IMR-90 (cell line): ENCODE results near the gene KCTD2. TPM values are rescaled to one million over a fixed set of nuclear protein-coding genes. Genes with fewer than 3 reads are reported as not detected.
A peak's percentile ranks its signal among the peaks of the same experiment; 100 is the strongest.

ENCODE experiments used
- ATAC-seq: fragments of 200-7000 bp; cut with Tn5 transposase; 2 replicates; pipeline ENCODE4 v1.9.1; 2020; ENCODE audit warnings: low read depth, mild to moderate bottlenecking, moderate library complexity
- BruUV-seq: library from RNA; stranded (reverse); fragments of 400-500 nt; replicated peaks from 2 replicates; lab custom pipeline; 2021; lab: Mats Ljungman, UMichigan
- CTCF ChIA-PET: fragments of 300-600 bp; formaldehyde crosslinking; extraction: SDS; loops from one replicate; lab custom pipeline; 2021; ENCODE audit warnings: antibody characterized with exemption; lab: Yijun Ruan, JAX
- POLR2A ChIA-PET: fragments of 300-600 bp; sonication (Branson Sonifier 250); formaldehyde crosslinking; loops from one replicate; lab custom pipeline; 2022; ENCODE audit warnings: antibody characterized with exemption; ENCODE audit not compliant: unreplicated experiment; lab: Charles Lee
- DNase-seq: peaks from one replicate; pipeline ENCODE4 v3.0.0; 2013
- H2AFZ ChIP-seq: replicated peaks from 2 replicates; pipeline ENCODE3; 2013; ENCODE audit warnings: low read length, mild to moderate bottlenecking; ENCODE audit not compliant: poor library complexity
- H2AK5ac ChIP-seq: 2 replicates; pipeline ENCODE4 v1.6.1; 2013; ENCODE audit warnings: low read depth, low read length, inconsistent platforms
- H2AK9ac ChIP-seq: replicated peaks from 2 replicates; pipeline ENCODE3; 2013; ENCODE audit warnings: mild to moderate bottlenecking, low read depth, low read length, moderate library complexity; ENCODE audit not compliant: poor library complexity
- H2BK120ac ChIP-seq: 2 replicates; pipeline ENCODE4 v1.6.1; 2013; ENCODE audit warnings: low read depth, low read length, inconsistent platforms
- H2BK15ac ChIP-seq: 3 replicates; pipeline ENCODE4 v1.6.1; 2013; ENCODE audit warnings: low read depth, low read length, inconsistent platforms
- H2BK20ac ChIP-seq: 2 replicates; pipeline ENCODE4 v1.6.1; 2013; ENCODE audit warnings: low read depth, mild to moderate bottlenecking, inconsistent platforms, low read length, moderate library complexity
- H2BK5ac ChIP-seq: 2 replicates; pipeline ENCODE4 v1.6.1; 2013; ENCODE audit warnings: mild to moderate bottlenecking, low read depth, low read length, inconsistent platforms; ENCODE audit not compliant: poor library complexity, severe bottlenecking
- H3K14ac ChIP-seq: replicated peaks from 2 replicates; pipeline ENCODE4 v1.6.1; 2013; ENCODE audit warnings: low read depth, low read length, inconsistent platforms
- H3K18ac ChIP-seq: 2 replicates; pipeline ENCODE4 v1.6.1; 2013; ENCODE audit warnings: low read depth, low read length, control low read depth
- H3K23ac ChIP-seq: 2 replicates; pipeline ENCODE4 v1.6.1; 2013; ENCODE audit warnings: low read depth, low read length, inconsistent platforms
- H3K27ac ChIP-seq: 2 replicates; pipeline ENCODE4 v1.5.1; 2013; ENCODE audit warnings: mild to moderate bottlenecking, control low read depth, low read length; ENCODE audit not compliant: insufficient read depth
- H3K27me3 ChIP-seq: 2 replicates; pipeline ENCODE4 v1.6.1; 2013; ENCODE audit warnings: low read length; ENCODE audit not compliant: control insufficient read depth, insufficient read depth
- H3K36me3 ChIP-seq: 2 replicates; pipeline ENCODE4 v1.6.1; 2013; ENCODE audit warnings: low read length, mixed read lengths; ENCODE audit not compliant: control insufficient read depth, insufficient read depth
- H3K4ac ChIP-seq: 2 replicates; pipeline ENCODE4 v1.6.1; 2013; ENCODE audit warnings: low read depth, low read length, inconsistent platforms
- H3K4me1 ChIP-seq: 2 replicates; pipeline ENCODE4 v1.6.1; 2013; ENCODE audit warnings: low read length, mixed read lengths; ENCODE audit not compliant: control insufficient read depth, insufficient read depth
- H3K4me2 ChIP-seq: 2 replicates; pipeline ENCODE4 v1.6.1; 2013; ENCODE audit warnings: low read depth, mild to moderate bottlenecking, control low read depth, low read length, moderate library complexity
- H3K4me3 ChIP-seq: 2 replicates; pipeline ENCODE4 v1.5.1; 2013; ENCODE audit warnings: low read depth, mild to moderate bottlenecking, control low read depth, low read length, moderate library complexity; ENCODE audit not compliant: insufficient read depth
- H3K56ac ChIP-seq: 2 replicates; pipeline ENCODE4 v1.6.1; 2013; ENCODE audit warnings: low read length, inconsistent platforms; ENCODE audit not compliant: insufficient read depth; ENCODE audit errors: extremely low read depth
- H3K79me1 ChIP-seq, 2 experiments: 2 replicates each; pipeline ENCODE4 v1.6.1; 2013; ENCODE audit warnings: low read length in 2 of 2, inconsistent platforms in 1 of 2, low read depth in 1 of 2
- H3K9ac ChIP-seq: 2 replicates; pipeline ENCODE4 v1.6.1; 2013; ENCODE audit warnings: low read depth, low read length, control low read depth
- H3K9me1 ChIP-seq: 2 replicates; pipeline ENCODE4 v1.6.1; 2013; ENCODE audit warnings: low read length, inconsistent platforms; ENCODE audit not compliant: insufficient read depth
- H3K9me3 ChIP-seq: 2 replicates; pipeline ENCODE4 v1.6.1; 2013; ENCODE audit warnings: low read length; ENCODE audit not compliant: control insufficient read depth, insufficient read depth
- H4K20me1 ChIP-seq: 2 replicates; pipeline ENCODE4 v1.6.1; 2013; ENCODE audit warnings: low read length, inconsistent platforms; ENCODE audit not compliant: insufficient read depth
- H4K5ac ChIP-seq: 2 replicates; pipeline ENCODE4 v1.6.1; 2013; ENCODE audit warnings: mild to moderate bottlenecking, low read depth, low read length, control low read depth
- H4K8ac ChIP-seq, 2 experiments: 2 replicates each; pipeline ENCODE4 v1.6.1; 2013; ENCODE audit warnings: low read depth in 2 of 2, low read length in 2 of 2, control low read depth in 1 of 2, inconsistent platforms in 1 of 2
- H4K91ac ChIP-seq: 2 replicates; pipeline ENCODE4 v1.6.1; 2013; ENCODE audit warnings: low read depth, low read length, inconsistent platforms; ENCODE audit not compliant: insufficient read depth
- BHLHE40 ChIP-seq: fragments of 150-350 bp; IDR thresholded peaks from 2 replicates; pipeline ENCODE4 v1.6.1; 2016; ENCODE audit warnings: mild to moderate bottlenecking, low read depth, low read length
- MAFK ChIP-seq: IDR thresholded peaks from 2 replicates; pipeline ENCODE4 v1.6.1; 2012; ENCODE audit warnings: low read depth, low read length, improper control_type of control experiment
- NFE2L2 ChIP-seq: fragments of 150-350 bp; IDR thresholded peaks from 2 replicates; pipeline ENCODE4 v1.6.1; 2016; ENCODE audit warnings: low read depth, mild to moderate bottlenecking, low read length
- RFX5 ChIP-seq: IDR thresholded peaks from 2 replicates; pipeline ENCODE4 v1.8.0; 2012; ENCODE audit warnings: low read depth, mild to moderate bottlenecking, low read length, moderate library complexity
- WGBS, 2 experiments: methylation state at CpG; one replicate each; pipeline versions ENCODE4 v1.1.5 to v1.1.7; 2013; ENCODE audit warnings: missing lambda C conversion rate in 2 of 2; ENCODE audit not compliant: insufficient read length in 1 of 2; ENCODE audit errors: extremely low coverage in 2 of 2; 5-methylcytosine and 5-hydroxymethylcytosine counted together
- dilution Hi-C: fragments of 300-500 bp; cut with HindIII; formaldehyde crosslinking; loops from one replicate; pipeline ENCODE4 v1.14.3; 2018; ENCODE audit warnings: low sequenced_read_pairs; ENCODE audit not compliant: unreplicated experiment
- in situ Hi-C: fragments of 300-500 bp; cut with MboI; formaldehyde crosslinking; loops from 3 replicates; pipeline ENCODE4 v1.14.3; 2019; ENCODE audit warnings: low sequenced_read_pairs, inconsistent platforms, mixed read lengths
- intact Hi-C: fragments of 100-400 bp; cut with micrococcal nuclease; formaldehyde crosslinking; loops from 2 replicates; pipeline ENCODE4 v1.10.0; 2022
- polyA plus RNA-seq, 3 experiments: library from polyadenylated mRNA; depleted of rRNA; stranded (reverse); fragments of >200 nt; gene quantifications; 2 replicates each; pipeline ENCODE4 v1.2.3, GENCODE V29; 2012; ENCODE audit warnings: low replicate concordance in 1 of 3
- total RNA-seq: library from RNA; depleted of rRNA; stranded (reverse); fragments of >200 nt; gene quantifications from 2 replicates; pipeline ENCODE4 v1.2.3, GENCODE V29; 2012

KCTD2 gene
- total and polyA plus RNA-seq, 2 of the 4 experiments (the other 2 are of a cell fraction), result 9.1 to 18.4 TPM

DNA sequence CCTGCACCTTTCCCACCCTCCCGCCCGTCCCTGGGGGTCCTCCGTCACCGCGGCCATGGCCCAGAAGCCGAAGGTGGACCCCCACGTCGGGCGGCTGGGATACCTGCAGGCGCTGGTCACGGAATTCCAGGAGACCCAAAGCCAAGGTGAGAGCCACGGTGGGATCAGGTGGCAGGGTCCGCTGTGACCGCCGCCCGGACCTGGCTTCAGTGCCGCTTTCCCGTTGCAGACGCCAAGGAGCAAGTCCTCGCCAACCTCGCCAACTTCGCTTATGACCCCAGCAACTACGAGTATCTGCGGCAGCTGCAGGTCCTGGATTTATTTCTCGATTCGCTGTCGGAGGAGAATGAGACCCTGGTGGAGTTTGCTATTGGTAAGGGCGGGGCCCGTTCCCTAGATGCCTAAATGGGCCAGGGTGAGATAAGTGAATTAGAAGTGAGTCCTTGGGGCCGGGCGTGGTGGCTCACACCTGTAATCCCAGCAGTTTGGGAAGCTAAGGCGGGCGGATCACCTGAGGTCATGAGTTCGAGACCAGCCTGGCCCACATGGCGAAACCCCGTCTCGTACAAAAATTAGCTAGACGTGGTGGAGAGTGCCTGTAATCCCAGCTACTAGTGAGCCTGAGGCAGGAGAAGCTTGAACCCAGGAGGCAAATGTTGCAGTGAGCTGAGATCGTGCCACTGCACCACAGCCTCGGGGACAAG lies 63.4 kb downstream of the KCTD2 start:
- in situ Hi-C loops, result no loop called here
- no peak for TF ChIP-seq NFE2L2
- no peak for TF ChIP-seq BHLHE40
- TF ChIP-seq MAFK, result no peak
- no peak for TF ChIP-seq RFX5
- ChIA-PET POLR2A (interaction anchor here (1.6 kb wide), 1 partner anchor 32 kb away, joined by 8 read pairs; no protein-coding TSS in a partner anchor), CTCF (interaction anchor here (1.0 kb wide), 1 partner anchor 51 kb away, joined by 3 read pairs; no protein-coding TSS in a partner anchor)
- H2BK120ac ChIP-seq, result no peak overlapping the region
- H4K91ac ChIP-seq, result peak overlapping the region; percentile 55; the same call in 1 of the 2 replicates
- H3K9me3 ChIP-seq, result no peaks in the 10 kb centered on the region
- H3K27ac ChIP-seq, result no peak overlapping the region; the same call in 1 of the 2 replicates
- peak overlapping the region; percentile 57; the same call in 1 of the 2 replicates for H2AK5ac ChIP-seq
- no peak overlapping the region; the same call in 1 of the 2 replicates for H4K5ac ChIP-seq
- H4K20me1 ChIP-seq, result no peaks in the 10 kb centered on the region
- H3K4me2 ChIP-seq, result peak overlapping the region; percentile 83
- ATAC-seq (no peak), DNase-seq (no peak)
- no peak overlapping the region for H2BK20ac ChIP-seq
- peak overlapping the region; percentile 15 for H3K4ac ChIP-seq
- H2AFZ ChIP-seq, result peak overlapping the region; percentile 91
- no peak overlapping the region for H3K18ac ChIP-seq
- H3K23ac ChIP-seq, result no peak overlapping the region
- no TSS peak for BruUV-seq
- 0 out of 2 replicates have a peak, but pooled peaks cover 5% of the 10 kb centered on the region for H3K9me1 ChIP-seq
- WGBS, 2 experiments, result 51% methylated on average over 21 of the region's 40 CpGs; no CpG with 5 or more reads in 1 of the 2 experiments
- peaks cover 23 to 38% of the 10 kb centered on the region in 2 experiments for H3K79me1 ChIP-seq
- no peak overlapping the region for H2BK15ac ChIP-seq
- peak overlapping the region; percentile 61; the same call in 1 of the 2 replicates for H3K14ac ChIP-seq
- peak overlapping the region; percentile 12; the same call in 1 of the 2 replicates for H3K56ac ChIP-seq
- intact Hi-C loops, result loop anchor here (5.0 kb wide), 2 partner anchors 48 to 123 kb away; partner anchors contain the start of gene CDR2L
- peaks cover 2% of the 10 kb centered on the region; the same call in 1 of the 2 replicates for H3K27me3 ChIP-seq
- H4K8ac ChIP-seq, result peak overlapping the region; percentile 96 to 98; a peak in 3 of 4 replicates
- peaks cover 7% of the 10 kb centered on the region; the same call in 1 of the 2 replicates for H3K4me1 ChIP-seq
- peak overlapping the region; percentile 97 for H2AK9ac ChIP-seq
- H3K4me3 ChIP-seq, result peak overlapping the region; percentile 87
- peak overlapping the region; percentile 87 for H3K9ac ChIP-seq
- peaks cover 4% of the 10 kb centered on the region; the same call in 1 of the 2 replicates for H3K36me3 ChIP-seq
- dilution Hi-C loops, result no loop called here
- H2BK5ac ChIP-seq, result no peak overlapping the region
